Ovary (tissue), 9 donors: ENCODE measurements around the gene OR2AT4. TPM values are rescaled to one million over a fixed set of nuclear protein-coding genes. Genes with fewer than 3 reads are reported as not detected.
"Not testable (repeated sequence)": the region's sequence is repeated elsewhere in the genome, so short reads cannot be mapped to it uniquely, and the experiment has no call there.

ENCODE experiments used
- DNase-seq, 5 donors: peaks; one replicate each; pipeline ENCODE4 v3.0.0-alpha.2; 2019 to 2020
- H3K27ac ChIP-seq, 2 donors: fragments of 200-600 bp; one replicate each; pipeline versions ENCODE4 v1.5.1 to v1.8.0; 2019 to 2022
- H3K27me3 ChIP-seq: fragments of 200-600 bp; one replicate; pipeline ENCODE4 v1.8.0; 2022
- H3K36me3 ChIP-seq: fragments of 200-600 bp; sonication (generic); one replicate; pipeline ENCODE4 v1.5.1; 2019
- H3K4me1 ChIP-seq: one replicate; pipeline ENCODE4 v1.8.1; 2013; ENCODE audit warnings: mild to moderate bottlenecking, moderate library complexity; ENCODE audit not compliant: insufficient read depth
- H3K4me3 ChIP-seq: fragments of 200-600 bp; sonication (generic); one replicate; pipeline ENCODE4 v1.5.1; 2017
- H3K9me3 ChIP-seq, 2 donors: fragments of 200-600 bp in 1 of 2; sonication (generic) in 1 of 2; one replicate each; pipeline versions ENCODE4 v1.5.1 to v1.8.1; 2013 to 2019; ENCODE audit warnings: mild to moderate bottlenecking in 1 of 2, moderate library complexity in 1 of 2
- EP300 ChIP-seq: sonication (generic); formaldehyde crosslinking; IDR thresholded peaks from one replicate; pipeline ENCODE4 v1.6.1; 2017; ENCODE audit warnings: antibody characterized with exemption
- POLR2A ChIP-seq: fragments of 450-650 bp; IDR thresholded peaks from one replicate; pipeline ENCODE4 v1.6.1; 2017; ENCODE audit warnings: antibody characterized with exemption, mild to moderate bottlenecking, moderate library complexity
- WGBS, 3 donors: extraction: QIAGEN DNeasy Blood & Tissue Kit in 1 of 3; methylation state at CpG; one replicate each; pipeline versions ENCODE4 v1.1.5 to v1.1.7; 2013 to 2017; 5-methylcytosine and 5-hydroxymethylcytosine counted together
- intact Hi-C, 4 donors: fragments of 100-400 bp; cut with DNase I; formaldehyde crosslinking; loops; one replicate each; pipeline versions ENCODE4 v1.11.0 to v1.15.1; 2022 to 2023
- polyA plus RNA-seq, 2 donors: library from polyadenylated mRNA; stranded (reverse); fragments of 200-250 nt in 1 of 2; fragments of 350-450 nt in 1 of 2; fragmentation: Illumina TruSeq in 1 of 2; extraction: RNeasy Lipid Tissue Mini Kit (QIAGEN cat#74804) in 1 of 2; gene quantifications; one replicate each; pipeline ENCODE4 v1.2.3, GENCODE V29; 2013 to 2014
- total RNA-seq, 7 donors: library from RNA; depleted of rRNA in 2 of 7; stranded (reverse); fragments of >200 nt in 2 of 7; fragmentation: NEBNext Ultra II Directional in 3 of 7; extraction: Animal tissue kit (Norgen Biotek cat#: 25700) in 3 of 7; gene quantifications; one replicate each; pipeline versions ENCODE4 v1.1.0 to v1.2.4, GENCODE V29; 2016 to 2023
- TF ChIP-seq, protein P1 (sequence below), 3 donors: fragments of 450-650 bp in 2 of 3; fragments of 200-600 bp in 1 of 3; IDR thresholded peaks; one replicate each; pipeline versions ENCODE4 v1.5.1 to v1.8.0; 2016 to 2022; ENCODE audit warnings: antibody characterized with exemption in 3 of 3, mild to moderate bottlenecking in 1 of 3
- donor health status: DM: no; HTN: no; CAD: no; lungs with moderate emphysema.
- donor health status: DM: no; HTN: no; CAD: no.
- donor health status: Bipolar disorder and iron deficiency.
- donor health status: DM: yes; HTN: yes; CAD: no.
- donor health status: DM: no; HTN: no; CAD: no.
- donor health status: DM: yes; HTN: yes; CAD: no.

OR2AT4 gene
- total and polyA plus RNA-seq, 9 donors: 0.02 TPM; not detected in 8

- H3K27me3 ChIP-seq, H3K27ac ChIP-seq, H3K4me1 ChIP-seq, H3K4me3 ChIP-seq, H3K36me3 ChIP-seq, intact Hi-C loops, H3K9me3 ChIP-seq, DNase-seq: not testable (repeated sequence)
- 21 to 24% (median 23%) methylated on average over 3 of the region's 3 CpGs for WGBS, 3 donors
Measured at GRCh38 chr11:75041821-75042220, 54.9 kb downstream of the OR2AT4 start.

GRCh38 chr11:75041263-75041662 is 55.4 kb downstream of the OR2AT4 start:
- TF ChIP-seq EP300: no peak
- Histone ChIP-seq H3K9me3 (no peaks in the 10 kb centered on the region), H3K36me3 (no peaks in the 10 kb centered on the region), H3K4me3 (no peak overlapping the region), H3K4me1 (no peaks in the 10 kb centered on the region), H3K27me3 (no peaks in the 10 kb centered on the region), H3K27ac (no peak overlapping the region)
- intact Hi-C loops: no loop called here
- DNase-seq: no peak
- WGBS, 3 donors: 95 to 100% (median 97%) methylated on average over 2 of the region's 2 CpGs

GRCh38 chr11:75040167-75040770 is 56.4 kb downstream of the OR2AT4 start:
- 91 to 97% (median 94%) methylated on average over 11 of the region's 11 CpGs for WGBS, 3 donors
- H3K27ac ChIP-seq: no peak overlapping the region
- intact Hi-C loops: no loop called here
- H3K27me3 ChIP-seq: no peaks in the 10 kb centered on the region
- no peaks in the 10 kb centered on the region for H3K36me3 ChIP-seq
- no peak for DNase-seq
- no peaks in the 10 kb centered on the region for H3K4me1 ChIP-seq
- no peak for TF ChIP-seq POLR2A
- TF ChIP-seq EP300: no peak
- no peaks in the 10 kb centered on the region for H3K9me3 ChIP-seq
- H3K4me3 ChIP-seq: no peak overlapping the region

- intact Hi-C loops: no loop called here
- WGBS, 3 donors: 79 to 94% (median 89%) methylated on average over 3 of the region's 3 CpGs
- TF ChIP-seq, protein P1, sequence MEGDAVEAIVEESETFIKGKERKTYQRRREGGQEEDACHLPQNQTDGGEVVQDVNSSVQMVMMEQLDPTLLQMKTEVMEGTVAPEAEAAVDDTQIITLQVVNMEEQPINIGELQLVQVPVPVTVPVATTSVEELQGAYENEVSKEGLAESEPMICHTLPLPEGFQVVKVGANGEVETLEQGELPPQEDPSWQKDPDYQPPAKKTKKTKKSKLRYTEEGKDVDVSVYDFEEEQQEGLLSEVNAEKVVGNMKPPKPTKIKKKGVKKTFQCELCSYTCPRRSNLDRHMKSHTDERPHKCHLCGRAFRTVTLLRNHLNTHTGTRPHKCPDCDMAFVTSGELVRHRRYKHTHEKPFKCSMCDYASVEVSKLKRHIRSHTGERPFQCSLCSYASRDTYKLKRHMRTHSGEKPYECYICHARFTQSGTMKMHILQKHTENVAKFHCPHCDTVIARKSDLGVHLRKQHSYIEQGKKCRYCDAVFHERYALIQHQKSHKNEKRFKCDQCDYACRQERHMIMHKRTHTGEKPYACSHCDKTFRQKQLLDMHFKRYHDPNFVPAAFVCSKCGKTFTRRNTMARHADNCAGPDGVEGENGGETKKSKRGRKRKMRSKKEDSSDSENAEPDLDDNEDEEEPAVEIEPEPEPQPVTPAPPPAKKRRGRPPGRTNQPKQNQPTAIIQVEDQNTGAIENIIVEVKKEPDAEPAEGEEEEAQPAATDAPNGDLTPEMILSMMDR (IDR thresholded peaks at IDR 0.05): no peak
- no peak for TF ChIP-seq POLR2A
- no peak for TF ChIP-seq EP300
- Histone ChIP-seq H3K4me1 (no peaks in the 10 kb centered on the region), H3K9me3 (no peaks in the 10 kb centered on the region), H3K4me3 (no peak overlapping the region), H3K27me3 (no peaks in the 10 kb centered on the region), H3K27ac (no peak overlapping the region), H3K36me3 (no peaks in the 10 kb centered on the region)
- no peak for DNase-seq
Measured at GRCh38 chr11:75035911-75036565, 60.6 kb downstream of the OR2AT4 start.

DNA sequence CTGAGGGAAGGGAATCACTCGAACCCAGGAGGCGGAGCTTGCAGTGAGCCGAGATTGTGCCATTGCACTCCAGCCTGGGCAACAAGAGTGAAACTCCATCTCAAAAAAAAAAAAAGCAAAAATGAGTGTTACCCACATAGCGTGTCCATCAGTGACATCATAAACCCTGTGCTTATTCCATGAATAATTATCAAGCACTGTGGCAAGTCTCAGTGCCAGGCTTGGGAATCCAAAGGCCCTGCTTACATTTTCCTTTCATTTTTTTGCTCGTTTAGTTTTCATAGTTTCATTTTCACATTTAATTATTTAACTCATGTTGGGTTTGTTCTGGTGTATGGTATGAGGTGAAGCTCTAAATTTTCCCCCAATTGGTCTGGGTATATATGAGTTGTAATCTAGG is 61.4 kb downstream of the OR2AT4 start:
- Histone ChIP-seq H3K27me3 (no peaks in the 10 kb centered on the region), H3K4me1 (no peaks in the 10 kb centered on the region), H3K4me3 (no peak overlapping the region), H3K27ac (no peak overlapping the region), H3K9me3 (no peaks in the 10 kb centered on the region), H3K36me3 (no peaks in the 10 kb centered on the region)
- intact Hi-C loops: no loop called here
- no peak for DNase-seq
- TF ChIP-seq EP300 (no peak), POLR2A (no peak)
- TF ChIP-seq, protein P1 (IDR thresholded peaks at IDR 0.05): no peak
- WGBS, 3 donors: 80 to 82% (median 81%) methylated on average over 5 of the region's 5 CpGs

GRCh38 chr11:75033916-75034315 is 62.8 kb downstream of the OR2AT4 start:
- H3K4me1 ChIP-seq: no peaks in the 10 kb centered on the region
- H3K27ac ChIP-seq: no peak overlapping the region
- no peaks in the 10 kb centered on the region for H3K36me3 ChIP-seq
- TF ChIP-seq POLR2A (no peak), EP300 (no peak)
- TF ChIP-seq, protein P1 (IDR thresholded peaks at IDR 0.05): no peak
- no peaks in the 10 kb centered on the region for H3K27me3 ChIP-seq
- DNase-seq: no peak
- no peaks in the 10 kb centered on the region for H3K9me3 ChIP-seq
- H3K4me3 ChIP-seq: no peak overlapping the region
- 83 to 95% (median 85%) methylated on average over 3 of the region's 3 CpGs for WGBS, 3 donors
- intact Hi-C loops: no loop called here
